Hematopoietic multipotent progenitor cell treated with erythropoietin and hydrocortisone succinate and interleukin-3 and kit ligand, for 8 days (in vitro differentiated cells): ENCODE data around the gene PHLPP2.
"Not testable (repeated sequence)": the region's sequence is repeated elsewhere in the genome, so short reads cannot be mapped to it uniquely, and the experiment has no call there.

Experiments used
- DNase-seq: peaks from one replicate; pipeline ENCODE4 v3.0.0-alpha.2; 2015

PHLPP2 gene

GRCh38 chr16:71712501-71712900 lies 12.0 kb downstream of the PHLPP2 start:
- no peak for DNase-seq

- no peak for DNase-seq
Measured at GRCh38 chr16:71711789-71712188, 12.7 kb downstream of the PHLPP2 start.

GRCh38 chr16:71709229-71709781 lies 15.2 kb downstream of the PHLPP2 start:
- peak; percentile 59 for DNase-seq

GRCh38 chr16:71708696-71709095 lies 15.8 kb downstream of the PHLPP2 start:
- DNase-seq = no peak

- DNase-seq = no peak
Measured at GRCh38 chr16:71707199-71707598, 17.3 kb downstream of the PHLPP2 start.

GRCh38 chr16:71706046-71706445 lies 18.5 kb downstream of the PHLPP2 start:
- DNase-seq = no peak

- no peak for DNase-seq
Measured at GRCh38 chr16:71703333-71703732, 21.2 kb downstream of the PHLPP2 start.

GRCh38 chr16:71700831-71701230 lies 23.7 kb downstream of the PHLPP2 start:
- no peak for DNase-seq

GRCh38 chr16:71698491-71698890 lies 26.0 kb downstream of the PHLPP2 start:
- no peak for DNase-seq

GRCh38 chr16:71693164-71693563 lies 31.3 kb downstream of the PHLPP2 start:
- no peak for DNase-seq

- DNase-seq = no peak
Measured at GRCh38 chr16:71689901-71690300, 34.6 kb downstream of the PHLPP2 start.

GRCh38 chr16:71687861-71688260 lies 36.6 kb downstream of the PHLPP2 start:
- no peak for DNase-seq

- not testable (repeated sequence) for DNase-seq
Measured at GRCh38 chr16:71684280-71684679, 40.2 kb downstream of the PHLPP2 start.

GRCh38 chr16:71681360-71681759 lies 43.1 kb downstream of the PHLPP2 start:
- no peak for DNase-seq

- DNase-seq = no peak
Measured at GRCh38 chr16:71676236-71676635, 48.3 kb downstream of the PHLPP2 start.

- no peak for DNase-seq
Measured at GRCh38 chr16:71675380-71675779, 49.1 kb downstream of the PHLPP2 start.

GRCh38 chr16:71674229-71674628 lies 50.3 kb downstream of the PHLPP2 start:
- DNase-seq = no peak

GRCh38 chr16:71673582-71673973 lies 50.9 kb downstream of the PHLPP2 start:
- no peak for DNase-seq

- no peak for DNase-seq
Measured at GRCh38 chr16:71672803-71673581, 51.5 kb downstream of the PHLPP2 start.

- no peak for DNase-seq
Measured at GRCh38 chr16:71672125-71672524, 52.4 kb downstream of the PHLPP2 start.

GRCh38 chr16:71671165-71671564 lies 53.3 kb downstream of the PHLPP2 start:
- DNase-seq = no peak

GRCh38 chr16:71670537-71670936 lies 54.0 kb downstream of the PHLPP2 start:
- no peak for DNase-seq

- no peak for DNase-seq
Measured at GRCh38 chr16:71669926-71670536, 54.5 kb downstream of the PHLPP2 start.
